H1 (cell line): ENCODE measurements around the gene PSMC4. TPM values are rescaled to one million over a fixed set of nuclear protein-coding genes. Genes with fewer than 3 reads are reported as not detected.

Experiments used
- polyA plus RNA-seq, 7 experiments: library from polyadenylated mRNA; depleted of rRNA in 3 of 7; stranded (reverse) in 5 of 7; unstranded in 2 of 7; fragments of >200 nt in 5 of 7; fragments of 200-250 nt in 2 of 7; gene quantifications; 1 replicate in 5 of 7; 2 replicates in 1 of 7; 4 replicates in 1 of 7; pipeline versions ENCODE4 v1.2.1 to v1.2.3, GENCODE V29; 2011 to 2013; ENCODE audit warnings: missing spikeins in 2 of 7, mixed read lengths in 2 of 7
- total RNA-seq: library from RNA; stranded (reverse); fragmentation: NEBNext Ultra II Directional; extraction: Animal tissue kit (Norgen Biotek cat#: 25700); gene quantifications from 2 replicates; pipeline ENCODE4 v1.2.1, GENCODE V29; 2021

Gene PSMC4
- total and polyA plus RNA-seq, 2 of the 8 experiments (the other 6 are each of a cell fraction or from before 2014, with no cell fraction given) = 116 to 126 TPM

Other genes starting within 250 kb of the PSMC4 start
- 10.1 and 12.4 TPM in 2 replicates for gene CLC, start 233.1 kb upstream of the PSMC4 start, total RNA-seq
- gene CLC, start 233.1 kb upstream of the PSMC4 start, polyA plus RNA-seq (2011; rRNA removed) = 4.0 and 6.4 TPM in 2 replicates
- not detected in 2 replicates for gene LEUTX, start 192.3 kb upstream of the PSMC4 start, total RNA-seq
- not detected in 2 replicates for gene LEUTX, start 192.3 kb upstream of the PSMC4 start, polyA plus RNA-seq (2011; rRNA removed)
- gene DYRK1B, start 137.0 kb upstream of the PSMC4 start, total RNA-seq = 14.8 and 15.8 TPM in 2 replicates
- 6.9 and 13.6 TPM in 2 replicates for gene DYRK1B, start 137.0 kb upstream of the PSMC4 start, polyA plus RNA-seq (2011; rRNA removed)
- 790 and 809 TPM in 2 replicates for gene FBL, start 124.8 kb upstream of the PSMC4 start, total RNA-seq
- gene FBL, start 124.8 kb upstream of the PSMC4 start, polyA plus RNA-seq (2011; rRNA removed) = 1,361 and 1,596 TPM in 2 replicates
- 2.9 and 3.1 TPM in 2 replicates for gene FCGBP, start 36.5 kb upstream of the PSMC4 start, total RNA-seq
- gene FCGBP, start 36.5 kb upstream of the PSMC4 start, polyA plus RNA-seq (2011; rRNA removed) = 1.1 and 2.6 TPM in 2 replicates
- 1.1 and 1.9 TPM in 2 replicates for gene ZNF546, start 25.9 kb downstream of the PSMC4 start, total RNA-seq
- 0.05 and 0.21 TPM in 2 replicates for gene ZNF546, start 25.9 kb downstream of the PSMC4 start, polyA plus RNA-seq (2011; rRNA removed)
- 17.1 and 22.4 TPM in 2 replicates for gene ZNF780B, start 85.1 kb downstream of the PSMC4 start, total RNA-seq
- gene ZNF780B, start 85.1 kb downstream of the PSMC4 start, polyA plus RNA-seq (2011; rRNA removed) = 2.2 and 3.1 TPM in 2 replicates
- 11.0 and 12.0 TPM in 2 replicates for gene ZNF780A, start 119.8 kb downstream of the PSMC4 start, total RNA-seq
- 3.5 and 3.9 TPM in 2 replicates for gene ZNF780A, start 119.8 kb downstream of the PSMC4 start, polyA plus RNA-seq (2011; rRNA removed)
- 15.9 and 18.3 TPM in 2 replicates for gene MAP3K10, start 220.3 kb downstream of the PSMC4 start, total RNA-seq
- gene MAP3K10, start 220.3 kb downstream of the PSMC4 start, polyA plus RNA-seq (2011; rRNA removed) = 4.9 and 9.2 TPM in 2 replicates
- gene TTC9B, start 247.2 kb downstream of the PSMC4 start, total RNA-seq = not detected in 2 replicates
- gene TTC9B, start 247.2 kb downstream of the PSMC4 start, polyA plus RNA-seq (2011; rRNA removed) = 0.24 and 0.26 TPM in 2 replicates